WTC11 (cell line): ENCODE data around the gene TNFRSF4. TPM values are rescaled to one million over a fixed set of nuclear protein-coding genes. Genes with fewer than 3 reads are reported as not detected.

Experiments used
- ATAC-seq: fragments of 200-7000 bp; cut with Tn5 transposase; 2 replicates; pipeline ENCODE4 v1.10.0; 2021; ENCODE audit warnings: mild to moderate bottlenecking, moderate library complexity
- CTCF ChIA-PET: fragments of 300-600 bp; sonication (Branson Sonifier 250); formaldehyde crosslinking; loops from one replicate; lab custom pipeline; 2021; ENCODE audit warnings: antibody characterized with exemption; lab: Charles Lee
- POLR2A ChIA-PET: fragments of 350-600 bp; sonication (Branson Sonifier 250); formaldehyde crosslinking; loops from one replicate; lab custom pipeline; 2021; ENCODE audit warnings: antibody characterized with exemption; lab: Charles Lee
- DNase-seq: peaks from one replicate; pipeline ENCODE4 v3.0.0; 2021; ENCODE audit warnings: low spot score
- H3K27ac Mint-ChIP-seq: 2 replicates; pipeline ENCODE4 v1.8.0; 2021; ENCODE audit warnings: mixed read lengths
- H3K27me3 Mint-ChIP-seq: 2 replicates; pipeline ENCODE4 v1.8.0; 2021; ENCODE audit warnings: low read depth, mild to moderate bottlenecking, moderate library complexity, mixed read lengths
- H3K36me3 Mint-ChIP-seq: 2 replicates; pipeline ENCODE4 v1.8.0; 2021; ENCODE audit warnings: mixed read lengths
- H3K4me1 Mint-ChIP-seq: 2 replicates; pipeline ENCODE4 v1.8.0; 2022; ENCODE audit warnings: mixed read lengths
- H3K4me3 Mint-ChIP-seq: 2 replicates; pipeline ENCODE4 v1.8.0; 2021; ENCODE audit warnings: mild to moderate bottlenecking, moderate library complexity, mixed read lengths
- H3K9me3 Mint-ChIP-seq: 2 replicates; pipeline ENCODE4 v1.8.0; 2021; ENCODE audit warnings: mixed read lengths
- E2F1 ChIP-seq: sonication (generic); formaldehyde crosslinking; IDR thresholded peaks from 2 replicates; pipeline ENCODE4 v1.8.0; 2022; ENCODE audit warnings: mild to moderate bottlenecking, missing genetic modification reagents
- FOXJ3 ChIP-seq: sonication (generic); formaldehyde crosslinking; IDR thresholded peaks from 2 replicates; pipeline ENCODE4 v1.9.0; 2021; ENCODE audit warnings: missing genetic modification reagents, mild to moderate bottlenecking, borderline replicate concordance
- GABPB1 ChIP-seq: sonication (generic); formaldehyde crosslinking; IDR thresholded peaks from 2 replicates; pipeline ENCODE4 v1.8.1; 2023; ENCODE audit warnings: mild to moderate bottlenecking, missing genetic modification reagents
- GRHL2 ChIP-seq: fragments of 250-450 bp; sonication (Bioruptor Pico); IDR thresholded peaks from 2 replicates; pipeline ENCODE4 v1.8.0; 2022; ENCODE audit warnings: mild to moderate bottlenecking, moderate library complexity; ENCODE audit not compliant: insufficient replicate concordance, severe bottlenecking
- HMGA2 ChIP-seq: fragments of 250-450 bp; sonication (Bioruptor Pico); IDR thresholded peaks from 2 replicates; pipeline ENCODE4 v1.4.0; 2021; ENCODE audit warnings: mild to moderate bottlenecking, moderate library complexity
- JAZF1 ChIP-seq: fragments of 250-450 bp; sonication (Bioruptor Pico); IDR thresholded peaks from 2 replicates; pipeline ENCODE4 v1.9.0; 2021; ENCODE audit warnings: moderate library complexity, mild to moderate bottlenecking, inconsistent platforms
- ZNF121 ChIP-seq: sonication (generic); formaldehyde crosslinking; IDR thresholded peaks from 2 replicates; pipeline ENCODE4 v1.8.0; 2023; ENCODE audit warnings: missing genetic modification reagents
- ZSCAN18 ChIP-seq: fragments of 250-450 bp; sonication (Bioruptor Pico); IDR thresholded peaks from 2 replicates; pipeline ENCODE4 v2.1.2; 2022; ENCODE audit warnings: mild to moderate bottlenecking, moderate library complexity
- total RNA-seq: library from RNA; stranded (reverse); gene quantifications from 3 replicates; pipeline ENCODE4 v1.2.3, GENCODE V29; 2021
- TF ChIP-seq, protein P1 (sequence below): fragments of 250-450 bp; sonication (Bioruptor Pico); conservative IDR thresholded peaks from 2 replicates; pipeline ENCODE4 v1.9.0; 2021; ENCODE audit warnings: mild to moderate bottlenecking
- TF ChIP-seq, protein P2 (sequence below): sonication (generic); formaldehyde crosslinking; IDR thresholded peaks from 2 replicates; pipeline ENCODE4 v1.8.1; 2022; ENCODE audit warnings: missing genetic modification reagents, borderline replicate concordance
- TF ChIP-seq, protein P3 (sequence below): sonication (generic); formaldehyde crosslinking; IDR thresholded peaks from 2 replicates; pipeline ENCODE4 v1.8.1; 2023; ENCODE audit warnings: mild to moderate bottlenecking, missing genetic modification reagents

Gene TNFRSF4
- total RNA-seq, 1 experiment from 2014 or later, result 0.33 TPM

DNA sequence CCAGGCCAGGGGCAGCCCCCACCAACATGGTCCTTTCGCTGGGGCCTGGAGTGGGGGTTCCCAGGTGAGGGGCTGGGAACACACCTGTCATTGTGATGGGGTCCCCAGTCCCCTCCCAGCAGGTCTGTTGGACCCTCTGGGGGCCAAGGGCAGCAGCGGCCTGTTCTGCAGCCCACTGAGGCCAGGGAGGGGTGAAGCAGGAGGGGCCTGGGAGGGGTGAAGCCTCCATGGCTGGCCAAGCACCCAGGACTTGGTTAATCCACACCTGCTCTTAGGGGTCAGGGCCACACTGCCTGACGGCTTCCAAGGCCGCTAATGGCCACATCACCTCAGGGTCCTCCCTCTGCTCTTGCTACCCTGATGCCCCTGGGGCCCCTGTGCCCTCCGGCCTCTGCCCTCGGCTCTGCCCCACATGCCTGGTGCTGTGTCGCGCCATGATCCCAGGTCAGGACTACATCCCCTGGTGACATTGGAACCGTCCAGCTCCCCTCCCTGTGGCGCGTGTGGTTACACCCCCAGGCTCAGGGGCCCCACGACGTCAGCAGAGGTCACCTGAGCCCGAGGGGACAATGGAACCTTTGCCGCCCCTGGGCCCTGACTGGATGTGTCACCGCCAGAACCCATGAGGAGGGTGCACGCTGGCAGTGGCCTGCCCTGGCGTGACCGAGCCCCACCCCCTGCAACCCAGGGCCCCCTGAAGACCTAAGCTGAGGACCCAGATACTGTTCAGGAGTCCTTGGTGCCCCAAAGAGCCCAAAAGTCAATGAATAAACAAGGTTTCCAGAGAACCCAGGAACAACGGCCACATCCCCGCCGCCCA, 14.6 kb downstream of the TNFRSF4 start:
- ChIA-PET CTCF (interaction anchor here (1.1 to 1.3 kb wide), 2 partner anchors 77 to 166 kb away, joined by 4 read pairs; no protein-coding TSS in a partner anchor), POLR2A (interaction anchor here (0.6 kb wide), 1 partner anchor 25 kb away, joined by 3 read pairs; no protein-coding TSS in a partner anchor)
- Mint-ChIP-seq H3K27ac (no peak overlapping the region), H3K36me3 (peaks cover 9% of the 10 kb centered on the region), H3K4me1 (peaks cover 3% of the 10 kb centered on the region; the same call in 1 of the 2 replicates), H3K4me3 (no peak overlapping the region), H3K27me3 (peaks cover 16% of the 10 kb centered on the region), H3K9me3 (peaks cover 10% of the 10 kb centered on the region)
- DNase-seq, result no peak
- TF ChIP-seq E2F1 (CRISPR knock-in tag) (no peak), ZSCAN18 (CRISPR knock-in tag) (no peak), GRHL2 (CRISPR knock-in tag) (no peak), GABPB1 (no peak)
- TF ChIP-seq, protein P1, sequence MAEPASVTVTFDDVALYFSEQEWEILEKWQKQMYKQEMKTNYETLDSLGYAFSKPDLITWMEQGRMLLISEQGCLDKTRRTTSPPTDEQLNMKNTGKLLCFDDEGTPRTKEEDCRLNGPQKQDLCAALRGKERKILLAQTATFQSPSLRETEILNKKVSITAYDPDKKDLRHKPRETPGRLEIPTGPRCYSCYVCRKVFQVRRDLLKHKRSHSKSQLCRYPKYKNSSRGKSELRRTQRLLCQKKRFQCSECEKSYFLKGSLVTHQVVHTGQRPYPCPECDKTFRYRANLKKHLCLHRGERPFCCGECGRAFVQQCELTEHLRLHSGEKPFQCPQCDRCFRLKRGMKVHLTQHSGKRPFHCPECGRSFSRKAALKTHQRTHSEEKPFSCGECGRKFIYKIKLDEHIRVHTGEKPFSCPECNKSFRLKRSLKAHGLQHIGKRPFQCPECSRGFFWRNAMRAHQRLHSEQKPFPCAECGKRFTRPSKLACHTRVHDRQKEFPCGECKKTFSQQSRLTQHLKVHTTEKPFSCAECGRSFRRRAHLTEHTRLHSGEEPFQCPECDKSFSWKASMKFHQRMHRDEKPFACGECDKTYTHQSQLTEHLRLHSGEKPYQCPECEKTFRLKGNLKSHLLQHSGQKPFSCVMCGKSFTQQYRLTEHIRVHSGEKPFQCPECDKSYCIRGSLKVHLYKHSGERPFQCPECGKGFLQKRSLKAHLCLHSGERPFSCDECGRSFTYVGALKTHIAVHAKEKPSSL, result no peak
- no peak for ATAC-seq

- ATAC-seq (no peak), DNase-seq (peak; percentile 13)
- peaks cover 17% of the 10 kb centered on the region for H3K9me3 Mint-ChIP-seq
- peaks cover 19% of the 10 kb centered on the region for H3K27me3 Mint-ChIP-seq
- CTCF ChIA-PET, result no interaction called here
- no peak overlapping the region for H3K27ac Mint-ChIP-seq
- H3K4me1 Mint-ChIP-seq, result peaks cover 3% of the 10 kb centered on the region; the same call in 1 of the 2 replicates
- POLR2A ChIA-PET, result interaction anchor here (0.6 kb wide), 1 partner anchor 24 kb away, joined by 3 read pairs; no protein-coding TSS in a partner anchor
- TF ChIP-seq ZNF121 (CRISPR knock-in tag), result no peak
- TF ChIP-seq, protein P2, sequence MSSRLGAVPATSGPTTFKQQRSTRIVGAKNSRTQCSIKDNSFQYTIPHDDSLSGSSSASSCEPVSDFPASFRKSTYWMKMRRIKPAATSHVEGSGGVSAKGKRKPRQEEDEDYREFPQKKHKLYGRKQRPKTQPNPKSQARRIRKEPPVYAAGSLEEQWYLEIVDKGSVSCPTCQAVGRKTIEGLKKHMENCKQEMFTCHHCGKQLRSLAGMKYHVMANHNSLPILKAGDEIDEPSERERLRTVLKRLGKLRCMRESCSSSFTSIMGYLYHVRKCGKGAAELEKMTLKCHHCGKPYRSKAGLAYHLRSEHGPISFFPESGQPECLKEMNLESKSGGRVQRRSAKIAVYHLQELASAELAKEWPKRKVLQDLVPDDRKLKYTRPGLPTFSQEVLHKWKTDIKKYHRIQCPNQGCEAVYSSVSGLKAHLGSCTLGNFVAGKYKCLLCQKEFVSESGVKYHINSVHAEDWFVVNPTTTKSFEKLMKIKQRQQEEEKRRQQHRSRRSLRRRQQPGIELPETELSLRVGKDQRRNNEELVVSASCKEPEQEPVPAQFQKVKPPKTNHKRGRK (CRISPR knock-in tag), result no peak
- TF ChIP-seq, protein P3, sequence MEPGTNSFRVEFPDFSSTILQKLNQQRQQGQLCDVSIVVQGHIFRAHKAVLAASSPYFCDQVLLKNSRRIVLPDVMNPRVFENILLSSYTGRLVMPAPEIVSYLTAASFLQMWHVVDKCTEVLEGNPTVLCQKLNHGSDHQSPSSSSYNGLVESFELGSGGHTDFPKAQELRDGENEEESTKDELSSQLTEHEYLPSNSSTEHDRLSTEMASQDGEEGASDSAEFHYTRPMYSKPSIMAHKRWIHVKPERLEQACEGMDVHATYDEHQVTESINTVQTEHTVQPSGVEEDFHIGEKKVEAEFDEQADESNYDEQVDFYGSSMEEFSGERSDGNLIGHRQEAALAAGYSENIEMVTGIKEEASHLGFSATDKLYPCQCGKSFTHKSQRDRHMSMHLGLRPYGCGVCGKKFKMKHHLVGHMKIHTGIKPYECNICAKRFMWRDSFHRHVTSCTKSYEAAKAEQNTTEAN, result no peak
- TF ChIP-seq JAZF1, result no peak
- no peak for TF ChIP-seq HMGA2 (CRISPR knock-in tag)
- TF ChIP-seq FOXJ3, result no peak
- peaks cover 10% of the 10 kb centered on the region for H3K36me3 Mint-ChIP-seq
- H3K4me3 Mint-ChIP-seq, result no peak overlapping the region
Measured at GRCh38 chr1:1198423-1199140, 15.4 kb downstream of the TNFRSF4 start.
